ENCODE results near the gene EXD3.

GRCh38 chr9:137306850-137307254, 116.1 kb downstream of the EXD3 start:
- TF ChIP-seq CTCF (IDR thresholded peaks at IDR 0.05) (no peak), TAF1 (IDR thresholded peaks at IDR 0.05; ENCODE audit: borderline replicate concordance, low read depth, low read length) (no peak), FOXM1 (IDR thresholded peaks at IDR 0.05; ENCODE audit: low read depth) (no peak), EZH2phosphoT487 (IDR thresholded peaks at IDR 0.05; ENCODE audit: borderline replicate concordance, low read depth) (no peak), FOXJ3 (CRISPR knock-in tag; IDR thresholded peaks at IDR 0.05) (no peak), SIN3A (IDR thresholded peaks at IDR 0.05; ENCODE audit: borderline replicate concordance, low read depth, low read length) (no peak), YY1 (IDR thresholded peaks at IDR 0.05; ENCODE audit: low read depth) (no peak), RAD21 (IDR thresholded peaks at IDR 0.05; ENCODE audit: low read length) (no peak), JUND (IDR thresholded peaks at IDR 0.05) (no peak), POLR2AphosphoS5 (IDR thresholded peaks at IDR 0.05; ENCODE audit: low read depth, low read length) (no peak), ELF1 (IDR thresholded peaks at IDR 0.05) (no peak), MXI1 (IDR thresholded peaks at IDR 0.05; ENCODE audit: low read depth, low read length) (no peak)

Measured in SK-N-SH (cell line).